ENCODE results near the gene PPIL6. TPM values are rescaled to one million over a fixed set of nuclear protein-coding genes. Genes with fewer than 3 reads are reported as not detected.

Gene PPIL6
- polyA plus RNA-seq, 1 of the 3 experiments (the other 2 are of a cell fraction), result 1.1 TPM

GRCh38 chr6:109460161-109460829, 19.9 kb upstream of the PPIL6 start:
- H2AFZ ChIP-seq (ENCODE audit: low read depth), result no peak overlapping the region
- DNase-seq, result no peak
- H3K9me3 ChIP-seq, result no peaks in the 10 kb centered on the region
- H3K9me2 ChIP-seq, result no peaks in the 10 kb centered on the region
- peaks cover 15% of the 10 kb centered on the region for H3F3A ChIP-seq (replicated peaks; ENCODE audit: insufficient read depth)
- H3K4me2 ChIP-seq, result no peak overlapping the region
- no peak overlapping the region for H3K4me3 ChIP-seq (ENCODE audit: low read depth in 2 of 2, low read length in 1 of 2)
- CTCF ChIA-PET, result interaction anchor here (1.0 to 1.2 kb wide), 2 partner anchors 12 to 19 kb away, joined by 3 read pairs; partner anchors contain the start of gene SMPD2
- POLR2A ChIA-PET, result no interaction called here
- peaks cover 15% of the 10 kb centered on the region; the same call in 1 of the 2 replicates for H3K79me2 ChIP-seq (ENCODE audit: insufficient read depth)
- no peaks in the 10 kb centered on the region for H4K20me1 ChIP-seq (ENCODE audit: insufficient read depth)
- H3K27me3 ChIP-seq (ENCODE audit: insufficient read depth), result no peaks in the 10 kb centered on the region
- no peak for TF ChIP-seq MXI1 (IDR thresholded peaks at IDR 0.05; ENCODE audit: low read depth, low read length)
- no peak for TF ChIP-seq POLR2AphosphoS5 (IDR thresholded peaks at IDR 0.05; ENCODE audit: low read depth, low read length)
- TF ChIP-seq FOSL2 (IDR thresholded peaks at IDR 0.05; ENCODE audit: borderline replicate concordance, low read depth), result no peak
- TF ChIP-seq FOXJ3 (CRISPR knock-in tag; IDR thresholded peaks at IDR 0.05), result no peak
- TF ChIP-seq RFX5 (IDR thresholded peaks at IDR 0.05; ENCODE audit: low read length), result no peak
- no peak for TF ChIP-seq ZBTB33 (IDR thresholded peaks at IDR 0.05; ENCODE audit: borderline replicate concordance, low read depth)
- TF ChIP-seq REST (IDR thresholded peaks at IDR 0.05; ENCODE audit: low read depth, low read length), result no peak
- TF ChIP-seq TCF12 (IDR thresholded peaks at IDR 0.05), result no peak
- no peak for TF ChIP-seq YY1 (IDR thresholded peaks at IDR 0.05; ENCODE audit: low read depth)
- TF ChIP-seq RCOR1 (IDR thresholded peaks at IDR 0.05; ENCODE audit: low read length), result no peak
- TF ChIP-seq FOXM1 (IDR thresholded peaks at IDR 0.05; ENCODE audit: low read depth), result no peak
- no peak for TF ChIP-seq RAD21 (IDR thresholded peaks at IDR 0.05; ENCODE audit: low read length)
- no peak for TF ChIP-seq RXRA (IDR thresholded peaks at IDR 0.05; ENCODE audit: borderline replicate concordance, low read depth)
- no peak for TF ChIP-seq USF2 (IDR thresholded peaks at IDR 0.05; ENCODE audit: borderline replicate concordance, low read depth, low read length)
- no peak for TF ChIP-seq CTCF (IDR thresholded peaks at IDR 0.05)
- 79% methylated on average over 3 of the region's 3 CpGs for WGBS (ENCODE audit: low lambda C conversion rate)
- no peak overlapping the region for H3K27ac ChIP-seq (ENCODE audit: low read depth in 2 of 2, low read length in 1 of 2)
- peaks cover 13 to 34% of the 10 kb centered on the region in 2 experiments for H3K36me3 ChIP-seq (replicated peaks in 1 of 2; ENCODE audit: control insufficient read depth in 1 of 2, insufficient read depth in 2 of 2, low read length in 1 of 2)
- H3K4me1 ChIP-seq (ENCODE audit: control insufficient read depth in 1 of 2, insufficient read depth in 2 of 2, low read depth in 1 of 2, low read length in 1 of 2), result peaks cover 0 to 9% of the 10 kb centered on the region in 2 experiments; a peak in 3 of 4 replicates
- H3K9ac ChIP-seq, result no peak overlapping the region
